ENCODE data around the gene LYPD6B.

Gene LYPD6B

GRCh38 chr2:149015501-149015900 is 23.0 kb upstream of the LYPD6B start:
- Histone ChIP-seq H3K4me3 (ENCODE audit: low read length) (no peak overlapping the region), H3K4me1 (ENCODE audit: control insufficient read depth, insufficient read depth, low read length) (peaks cover 7% of the 10 kb centered on the region), H3K27me3 (ENCODE audit: control insufficient read depth, insufficient read depth, low read length) (no peaks in the 10 kb centered on the region), H3K9ac (ENCODE audit: low read depth, low read length) (no peak overlapping the region), H3K4me2 (ENCODE audit: low read length) (no peak overlapping the region), H3K36me3 (ENCODE audit: insufficient read depth, low read length) (no peaks in the 10 kb centered on the region), H3K9me3 (replicated peaks; ENCODE audit: low read length) (no peaks in the 10 kb centered on the region)

- Histone ChIP-seq H3K4me1 (ENCODE audit: control insufficient read depth, insufficient read depth, low read length) (peaks cover 7% of the 10 kb centered on the region), H3K36me3 (ENCODE audit: insufficient read depth, low read length) (no peaks in the 10 kb centered on the region), H3K4me2 (ENCODE audit: low read length) (no peak overlapping the region), H3K9me3 (replicated peaks; ENCODE audit: low read length) (no peaks in the 10 kb centered on the region), H3K9ac (ENCODE audit: low read depth, low read length) (no peak overlapping the region), H3K4me3 (ENCODE audit: low read length) (no peak overlapping the region), H3K27me3 (ENCODE audit: control insufficient read depth, insufficient read depth, low read length) (no peaks in the 10 kb centered on the region)
Measured at GRCh38 chr2:149015926-149016563, 22.5 kb upstream of the LYPD6B start.

- peaks cover 7% of the 10 kb centered on the region for H3K4me1 ChIP-seq (ENCODE audit: control insufficient read depth, insufficient read depth, low read length)
- no peak overlapping the region for H3K4me2 ChIP-seq (ENCODE audit: low read length)
- no peak overlapping the region for H3K9ac ChIP-seq (ENCODE audit: low read depth, low read length)
- H3K9me3 ChIP-seq (replicated peaks; ENCODE audit: low read length) = no peaks in the 10 kb centered on the region
- no peak overlapping the region for H3K4me3 ChIP-seq (ENCODE audit: low read length)
- no peaks in the 10 kb centered on the region for H3K36me3 ChIP-seq (ENCODE audit: insufficient read depth, low read length)
- H3K27me3 ChIP-seq (ENCODE audit: control insufficient read depth, insufficient read depth, low read length) = no peaks in the 10 kb centered on the region
Measured at GRCh38 chr2:149017116-149017985, 21.1 kb upstream of the LYPD6B start.

- H3K4me3 ChIP-seq (ENCODE audit: low read length) = no peak overlapping the region
- H3K9ac ChIP-seq (ENCODE audit: low read depth, low read length) = no peak overlapping the region
- H3K4me2 ChIP-seq (ENCODE audit: low read length) = no peak overlapping the region
- no peaks in the 10 kb centered on the region for H3K27me3 ChIP-seq (ENCODE audit: control insufficient read depth, insufficient read depth, low read length)
- H3K36me3 ChIP-seq (ENCODE audit: insufficient read depth, low read length) = no peaks in the 10 kb centered on the region
- H3K4me1 ChIP-seq (ENCODE audit: control insufficient read depth, insufficient read depth, low read length) = peaks cover 7% of the 10 kb centered on the region
- no peaks in the 10 kb centered on the region for H3K9me3 ChIP-seq (replicated peaks; ENCODE audit: low read length)
Measured at GRCh38 chr2:149018981-149019380, 19.5 kb upstream of the LYPD6B start.

- Histone ChIP-seq H3K9ac (ENCODE audit: low read depth, low read length) (no peak overlapping the region), H3K4me2 (ENCODE audit: low read length) (no peak overlapping the region), H3K4me1 (ENCODE audit: control insufficient read depth, insufficient read depth, low read length) (peaks cover 7% of the 10 kb centered on the region), H3K9me3 (replicated peaks; ENCODE audit: low read length) (no peaks in the 10 kb centered on the region), H3K36me3 (ENCODE audit: insufficient read depth, low read length) (no peaks in the 10 kb centered on the region), H3K27me3 (ENCODE audit: control insufficient read depth, insufficient read depth, low read length) (no peaks in the 10 kb centered on the region), H3K4me3 (ENCODE audit: low read length) (no peak overlapping the region)
Measured at GRCh38 chr2:149019768-149020167, 18.7 kb upstream of the LYPD6B start.

- Histone ChIP-seq H3K36me3 (ENCODE audit: insufficient read depth, low read length) (no peaks in the 10 kb centered on the region), H3K4me1 (ENCODE audit: control insufficient read depth, insufficient read depth, low read length) (peaks cover 7% of the 10 kb centered on the region), H3K27me3 (ENCODE audit: control insufficient read depth, insufficient read depth, low read length) (peaks cover 3% of the 10 kb centered on the region), H3K4me2 (ENCODE audit: low read length) (no peak overlapping the region), H3K9me3 (replicated peaks; ENCODE audit: low read length) (no peaks in the 10 kb centered on the region), H3K4me3 (ENCODE audit: low read length) (no peak overlapping the region), H3K9ac (ENCODE audit: low read depth, low read length) (no peak overlapping the region)
Measured at GRCh38 chr2:149020432-149020851, 18.1 kb upstream of the LYPD6B start.

- Histone ChIP-seq H3K27me3 (ENCODE audit: control insufficient read depth, insufficient read depth, low read length) (peaks cover 5% of the 10 kb centered on the region), H3K4me3 (ENCODE audit: low read length) (no peak overlapping the region), H3K36me3 (ENCODE audit: insufficient read depth, low read length) (no peaks in the 10 kb centered on the region), H3K4me2 (ENCODE audit: low read length) (no peak overlapping the region), H3K4me1 (ENCODE audit: control insufficient read depth, insufficient read depth, low read length) (peaks cover 7% of the 10 kb centered on the region), H3K9ac (ENCODE audit: low read depth, low read length) (no peak overlapping the region), H3K9me3 (replicated peaks; ENCODE audit: low read length) (no peaks in the 10 kb centered on the region)
Measured at GRCh38 chr2:149021271-149021719, 17.2 kb upstream of the LYPD6B start.

- Histone ChIP-seq H3K4me3 (ENCODE audit: low read length) (no peak overlapping the region), H3K9ac (ENCODE audit: low read depth, low read length) (no peak overlapping the region), H3K4me1 (ENCODE audit: control insufficient read depth, insufficient read depth, low read length) (peaks cover 7% of the 10 kb centered on the region), H3K27me3 (ENCODE audit: control insufficient read depth, insufficient read depth, low read length) (peaks cover 5% of the 10 kb centered on the region), H3K4me2 (ENCODE audit: low read length) (no peak overlapping the region), H3K36me3 (ENCODE audit: insufficient read depth, low read length) (no peaks in the 10 kb centered on the region), H3K9me3 (replicated peaks; ENCODE audit: low read length) (no peaks in the 10 kb centered on the region)
Measured at GRCh38 chr2:149021761-149022160, 16.7 kb upstream of the LYPD6B start.

GRCh38 chr2:149023091-149023490 is 15.4 kb upstream of the LYPD6B start:
- H3K36me3 ChIP-seq (ENCODE audit: insufficient read depth, low read length) = no peaks in the 10 kb centered on the region

GRCh38 chr2:149027590-149028250 is 10.8 kb upstream of the LYPD6B start:
- Histone ChIP-seq H3K4me3 (ENCODE audit: low read length) (no peak overlapping the region), H3K9me3 (replicated peaks; ENCODE audit: low read length) (no peaks in the 10 kb centered on the region), H3K4me2 (ENCODE audit: low read length) (no peak overlapping the region), H3K36me3 (ENCODE audit: insufficient read depth, low read length) (no peaks in the 10 kb centered on the region), H3K27me3 (ENCODE audit: control insufficient read depth, insufficient read depth, low read length) (peaks cover 20% of the 10 kb centered on the region), H3K4me1 (ENCODE audit: control insufficient read depth, insufficient read depth, low read length) (no peaks in the 10 kb centered on the region), H3K9ac (ENCODE audit: low read depth, low read length) (no peak overlapping the region)

More at GRCh38 chr2:149023091-149023490, 15.4 kb upstream of the LYPD6B start:
- no peak overlapping the region for H3K4me2 ChIP-seq (ENCODE audit: low read length)
- H3K4me1 ChIP-seq (ENCODE audit: control insufficient read depth, insufficient read depth, low read length) = peaks cover 7% of the 10 kb centered on the region
- H3K4me3 ChIP-seq (ENCODE audit: low read length) = no peak overlapping the region
- H3K9ac ChIP-seq (ENCODE audit: low read depth, low read length) = no peak overlapping the region
- H3K27me3 ChIP-seq (ENCODE audit: control insufficient read depth, insufficient read depth, low read length) = peaks cover 5% of the 10 kb centered on the region
- H3K9me3 ChIP-seq (replicated peaks; ENCODE audit: low read length) = no peaks in the 10 kb centered on the region

GRCh38 chr2:149028377-149028776 is 10.1 kb upstream of the LYPD6B start:
- no peak overlapping the region for H3K9ac ChIP-seq (ENCODE audit: low read depth, low read length)
- H3K36me3 ChIP-seq (ENCODE audit: insufficient read depth, low read length) = no peaks in the 10 kb centered on the region
- H3K4me2 ChIP-seq (ENCODE audit: low read length) = no peak overlapping the region
- peaks cover 20% of the 10 kb centered on the region for H3K27me3 ChIP-seq (ENCODE audit: control insufficient read depth, insufficient read depth, low read length)
- no peak overlapping the region for H3K4me3 ChIP-seq (ENCODE audit: low read length)
- H3K9me3 ChIP-seq (replicated peaks; ENCODE audit: low read length) = no peaks in the 10 kb centered on the region
- no peaks in the 10 kb centered on the region for H3K4me1 ChIP-seq (ENCODE audit: control insufficient read depth, insufficient read depth, low read length)
